Measurements from ENCODE around the gene SMC3.
"Not testable (repeated sequence)": the region's sequence is repeated elsewhere in the genome, so short reads cannot be mapped to it uniquely, and the experiment has no call there.

SMC3 gene

DNA sequence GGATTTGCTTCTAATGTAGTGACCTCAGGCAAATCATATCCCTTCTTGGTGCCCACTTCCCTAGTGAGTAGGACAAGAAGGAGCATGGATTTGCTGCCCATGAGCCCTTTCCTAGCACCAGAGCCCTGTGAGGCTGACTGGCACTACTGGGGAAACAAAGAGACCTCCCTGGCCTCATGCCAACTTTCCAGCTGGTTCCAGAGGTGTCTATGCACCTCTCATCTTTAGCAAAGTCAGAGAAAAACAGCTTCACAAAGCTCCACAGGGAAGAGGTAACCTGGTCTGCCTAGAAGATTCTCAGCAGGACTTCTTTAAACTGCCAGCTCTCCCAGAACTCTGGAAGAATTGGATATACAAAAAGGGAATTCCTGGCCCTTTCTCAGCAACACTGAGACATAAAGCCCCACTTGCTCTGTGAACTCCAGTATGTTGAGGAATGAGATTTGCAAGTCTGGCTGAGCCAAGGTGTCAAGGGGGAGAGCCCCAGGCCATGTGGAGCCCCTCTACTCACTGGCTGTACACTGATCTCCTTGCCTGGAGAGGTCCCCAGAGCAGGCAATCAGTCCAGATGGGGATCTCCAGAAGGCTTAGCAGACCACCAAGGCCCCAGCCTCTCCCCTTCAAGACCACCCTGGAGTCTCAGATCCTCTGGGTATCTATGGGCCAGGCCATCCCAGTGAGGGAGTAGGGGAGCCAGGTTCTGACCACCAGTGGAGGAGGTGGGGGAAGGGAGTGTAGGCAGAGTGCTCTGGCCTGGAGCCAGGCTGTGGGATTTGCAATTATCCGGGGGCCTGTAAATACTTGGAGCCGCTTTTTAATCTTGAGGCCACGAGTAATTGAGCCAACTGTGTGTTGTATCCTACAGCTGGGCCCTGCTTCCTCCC, 52.3 kb downstream of the SMC3 start (continued):
- TF ChIP-seq, protein P1, sequence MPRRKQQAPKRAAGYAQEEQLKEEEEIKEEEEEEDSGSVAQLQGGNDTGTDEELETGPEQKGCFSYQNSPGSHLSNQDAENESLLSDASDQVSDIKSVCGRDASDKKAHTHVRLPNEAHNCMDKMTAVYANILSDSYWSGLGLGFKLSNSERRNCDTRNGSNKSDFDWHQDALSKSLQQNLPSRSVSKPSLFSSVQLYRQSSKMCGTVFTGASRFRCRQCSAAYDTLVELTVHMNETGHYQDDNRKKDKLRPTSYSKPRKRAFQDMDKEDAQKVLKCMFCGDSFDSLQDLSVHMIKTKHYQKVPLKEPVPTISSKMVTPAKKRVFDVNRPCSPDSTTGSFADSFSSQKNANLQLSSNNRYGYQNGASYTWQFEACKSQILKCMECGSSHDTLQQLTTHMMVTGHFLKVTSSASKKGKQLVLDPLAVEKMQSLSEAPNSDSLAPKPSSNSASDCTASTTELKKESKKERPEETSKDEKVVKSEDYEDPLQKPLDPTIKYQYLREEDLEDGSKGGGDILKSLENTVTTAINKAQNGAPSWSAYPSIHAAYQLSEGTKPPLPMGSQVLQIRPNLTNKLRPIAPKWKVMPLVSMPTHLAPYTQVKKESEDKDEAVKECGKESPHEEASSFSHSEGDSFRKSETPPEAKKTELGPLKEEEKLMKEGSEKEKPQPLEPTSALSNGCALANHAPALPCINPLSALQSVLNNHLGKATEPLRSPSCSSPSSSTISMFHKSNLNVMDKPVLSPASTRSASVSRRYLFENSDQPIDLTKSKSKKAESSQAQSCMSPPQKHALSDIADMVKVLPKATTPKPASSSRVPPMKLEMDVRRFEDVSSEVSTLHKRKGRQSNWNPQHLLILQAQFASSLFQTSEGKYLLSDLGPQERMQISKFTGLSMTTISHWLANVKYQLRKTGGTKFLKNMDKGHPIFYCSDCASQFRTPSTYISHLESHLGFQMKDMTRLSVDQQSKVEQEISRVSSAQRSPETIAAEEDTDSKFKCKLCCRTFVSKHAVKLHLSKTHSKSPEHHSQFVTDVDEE (CRISPR knock-in tag; IDR thresholded peaks at IDR 0.05) = no peak
- TF ChIP-seq ZNF565 (CRISPR knock-in tag; conservative IDR thresholded peaks at IDR 0.05; ENCODE audit: low read depth) (no peak), ESRRG (CRISPR knock-in tag; IDR thresholded peaks at IDR 0.05) (no peak), ZC3H10 (CRISPR knock-in tag; IDR thresholded peaks at IDR 0.05) (no peak), ARNTL (CRISPR knock-in tag; IDR thresholded peaks at IDR 0.05; ENCODE audit: borderline replicate concordance, low read depth) (no peak), OSR1 (CRISPR knock-in tag; IDR thresholded peaks at IDR 0.05) (no peak), GLIS3 (CRISPR knock-in tag; IDR thresholded peaks at IDR 0.05) (no peak)

DNA sequence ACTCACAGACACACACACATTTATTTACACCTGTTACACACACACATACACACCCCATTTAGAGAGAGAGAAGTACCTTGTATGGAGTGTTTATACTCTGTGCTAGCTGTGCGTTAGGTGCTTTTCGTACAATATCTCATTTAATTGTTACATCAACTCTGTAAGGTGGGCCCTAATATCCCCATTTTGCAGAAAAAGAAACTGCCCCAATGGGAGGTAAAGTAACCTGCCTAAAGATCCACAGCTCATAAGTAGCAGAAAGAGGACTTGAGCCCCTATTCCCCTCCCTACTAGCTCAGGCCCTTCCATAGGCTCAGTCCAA, 52.9 kb downstream of the SMC3 start:
- TF ChIP-seq, protein P2, sequence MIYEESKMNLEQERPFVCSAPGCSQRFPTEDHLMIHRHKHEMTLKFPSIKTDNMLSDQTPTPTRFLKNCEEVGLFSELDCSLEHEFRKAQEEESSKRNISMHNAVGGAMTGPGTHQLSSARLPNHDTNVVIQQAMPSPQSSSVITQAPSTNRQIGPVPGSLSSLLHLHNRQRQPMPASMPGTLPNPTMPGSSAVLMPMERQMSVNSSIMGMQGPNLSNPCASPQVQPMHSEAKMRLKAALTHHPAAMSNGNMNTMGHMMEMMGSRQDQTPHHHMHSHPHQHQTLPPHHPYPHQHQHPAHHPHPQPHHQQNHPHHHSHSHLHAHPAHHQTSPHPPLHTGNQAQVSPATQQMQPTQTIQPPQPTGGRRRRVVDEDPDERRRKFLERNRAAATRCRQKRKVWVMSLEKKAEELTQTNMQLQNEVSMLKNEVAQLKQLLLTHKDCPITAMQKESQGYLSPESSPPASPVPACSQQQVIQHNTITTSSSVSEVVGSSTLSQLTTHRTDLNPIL (CRISPR knock-in tag; IDR thresholded peaks at IDR 0.05; ENCODE audit: low read depth) = no peak
- TF ChIP-seq, protein P1 (CRISPR knock-in tag; IDR thresholded peaks at IDR 0.05) = no peak
- no peak for ATAC-seq

DNA sequence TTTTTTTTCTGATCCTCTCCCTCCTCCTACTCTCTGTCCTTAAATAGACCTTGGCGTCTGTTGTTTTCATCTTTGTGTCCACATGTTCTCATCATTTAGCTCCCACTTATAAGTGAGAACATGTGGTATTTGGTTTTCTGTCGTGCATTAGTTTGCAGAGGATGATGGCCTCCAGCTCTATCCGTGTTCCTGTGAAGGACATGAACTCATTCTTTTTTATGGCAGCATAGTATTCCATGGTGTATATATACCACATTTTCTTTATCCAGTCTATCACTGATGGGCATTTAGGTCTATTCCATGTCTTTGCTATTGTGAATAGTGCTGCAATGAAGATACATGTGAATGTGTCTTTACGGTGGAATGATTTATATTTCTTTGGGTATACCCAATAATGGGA, 55.8 kb downstream of the SMC3 start:
- ATAC-seq = not testable (repeated sequence)

DNA sequence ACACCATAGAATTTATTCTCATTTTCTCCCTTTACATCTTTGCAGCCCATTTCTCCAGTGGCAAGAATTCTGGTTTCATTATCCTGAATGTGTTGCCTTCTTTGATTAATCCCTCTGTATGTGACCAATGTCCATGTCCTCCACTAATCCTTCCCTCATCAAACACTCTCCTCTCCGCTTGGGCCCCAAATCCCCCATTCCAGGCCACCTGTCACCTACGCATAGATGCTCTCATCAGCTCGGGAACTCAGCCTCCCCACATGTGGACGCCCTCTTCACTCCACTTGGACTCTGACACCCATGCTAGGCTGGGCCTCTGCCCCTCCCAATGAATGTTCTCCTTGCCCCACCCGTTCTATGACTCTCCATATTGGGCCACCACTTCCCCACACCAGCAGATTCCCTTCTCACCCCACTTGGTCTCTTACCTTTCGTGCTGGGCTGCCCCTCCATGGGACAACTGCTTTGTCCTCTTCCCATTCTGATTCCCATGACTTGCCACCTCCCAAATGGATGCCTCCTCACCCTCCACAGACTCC, 57.9 kb downstream of the SMC3 start:
- TF ChIP-seq ZNF70 (CRISPR knock-in tag; IDR thresholded peaks at IDR 0.05) (no peak), ZNF565 (CRISPR knock-in tag; conservative IDR thresholded peaks at IDR 0.05; ENCODE audit: low read depth) (no peak), ARNTL (CRISPR knock-in tag; IDR thresholded peaks at IDR 0.05; ENCODE audit: borderline replicate concordance, low read depth) (no peak), TOX (CRISPR knock-in tag; IDR thresholded peaks at IDR 0.05; ENCODE audit: borderline replicate concordance) (no peak), RARB (CRISPR knock-in tag; IDR thresholded peaks at IDR 0.05) (no peak), TCF4 (CRISPR knock-in tag; IDR thresholded peaks at IDR 0.05; ENCODE audit: borderline replicate concordance) (no peak), ZFP3 (CRISPR knock-in tag; IDR thresholded peaks at IDR 0.05) (no peak), BACH2 (CRISPR knock-in tag; IDR thresholded peaks at IDR 0.05; ENCODE audit: borderline replicate concordance) (no peak)
- TF ChIP-seq, protein P2 (CRISPR knock-in tag; IDR thresholded peaks at IDR 0.05; ENCODE audit: low read depth) = no peak
- ATAC-seq = no peak

DNA sequence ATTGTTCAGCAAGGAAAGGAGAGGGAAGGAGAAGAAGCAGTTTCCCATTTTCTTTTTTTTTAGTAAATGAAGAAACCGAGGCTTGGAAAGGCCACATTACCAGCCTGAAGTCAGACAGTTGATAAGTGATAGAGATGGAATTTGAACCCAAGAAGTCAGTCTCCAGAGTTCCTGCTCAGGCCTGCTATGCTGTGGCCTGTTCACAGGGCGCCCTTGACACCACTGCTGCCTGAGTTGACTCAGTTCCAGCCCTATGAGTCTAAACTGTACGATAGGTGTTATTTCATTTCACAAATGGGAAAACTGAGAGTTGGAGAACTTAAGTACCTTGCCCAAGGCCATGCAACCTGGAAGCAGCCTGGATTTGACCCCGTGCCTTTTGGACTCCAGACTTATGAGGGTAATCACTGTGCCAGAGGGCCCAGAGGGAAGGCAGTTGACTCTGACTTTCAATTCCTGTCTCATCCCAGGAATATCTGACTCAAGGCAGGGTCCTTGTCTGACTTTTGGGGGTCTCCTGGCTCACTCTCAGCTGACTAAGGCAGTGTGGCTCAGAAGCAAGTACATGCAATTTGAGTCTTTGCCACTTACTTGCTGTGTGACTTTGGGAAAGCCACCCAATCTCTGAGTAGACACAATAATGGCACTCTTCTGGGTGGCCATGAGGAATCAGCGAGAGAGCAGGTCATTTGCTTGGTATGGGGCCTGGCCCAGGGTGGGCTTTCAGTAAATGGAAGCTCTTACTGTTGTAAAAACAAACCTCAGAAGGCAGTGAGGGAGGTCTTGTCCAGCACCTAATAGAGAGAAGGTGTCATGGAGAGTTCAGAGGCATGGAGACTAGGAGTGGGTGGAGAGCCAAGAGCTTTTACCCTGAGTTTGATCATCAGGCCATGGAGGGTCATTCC, 58.7 kb downstream of the SMC3 start:
- TF ChIP-seq ZFP3 (CRISPR knock-in tag; IDR thresholded peaks at IDR 0.05) = no peak
- no peak for TF ChIP-seq CSDC2 (CRISPR knock-in tag; IDR thresholded peaks at IDR 0.05)
- TF ChIP-seq, protein P1 (CRISPR knock-in tag; IDR thresholded peaks at IDR 0.05) = no peak
- no peak for TF ChIP-seq ZC3H10 (CRISPR knock-in tag; IDR thresholded peaks at IDR 0.05)
- no peak for TF ChIP-seq TOX (CRISPR knock-in tag; IDR thresholded peaks at IDR 0.05; ENCODE audit: borderline replicate concordance)
- no peak for ATAC-seq
